Measurements from ENCODE around the gene RAB35. TPM values are rescaled to one million over a fixed set of nuclear protein-coding genes. Genes with fewer than 3 reads are reported as not detected.

The RAB35 gene
- total and polyA plus RNA-seq, 2 experiments from 2014 or later, result 9.9 to 16.9 TPM

GRCh38 chr12:120090626-120091295, 25.8 kb downstream of the RAB35 start:
- H3K9me3 Mint-ChIP-seq, result no peaks in the 10 kb centered on the region; the same call in 2 of the 3 replicates
- ATAC-seq, result no peak
- H3K27ac ChIP-seq (ENCODE audit: low read depth), result no peak overlapping the region
- no peaks in the 10 kb centered on the region for H3K36me3 ChIP-seq (ENCODE audit: insufficient read depth)
- no peak overlapping the region for H2AFZ ChIP-seq
- no peaks in the 10 kb centered on the region for H3K79me2 ChIP-seq (replicated peaks; ENCODE audit: insufficient read depth)
- no peak for DNase-seq (ENCODE audit: low spot score)
- H4K20me1 ChIP-seq (replicated peaks; ENCODE audit: insufficient read depth), result no peaks in the 10 kb centered on the region
- peaks cover 44% of the 10 kb centered on the region for H3K4me1 ChIP-seq (ENCODE audit: insufficient read depth)
- H3K27ac Mint-ChIP-seq, result peak overlapping the region; percentile 43
- H3K4me3 ChIP-seq, result no peak overlapping the region
- no peak overlapping the region for H3K4me2 ChIP-seq
- H3K9me2 ChIP-seq (ENCODE audit: insufficient read depth), result no peaks in the 10 kb centered on the region
- H3K4me3 Mint-ChIP-seq, result no peak overlapping the region
- peaks cover 28% of the 10 kb centered on the region for H3F3A ChIP-seq (replicated peaks; ENCODE audit: low read depth)
- peaks cover 72% of the 10 kb centered on the region for H3K4me1 Mint-ChIP-seq
- peaks cover 19% of the 10 kb centered on the region for H3K36me3 Mint-ChIP-seq (ENCODE audit: low read depth)
- H3K27me3 Mint-ChIP-seq (ENCODE audit: insufficient read depth, low read depth, poor library complexity), result peaks cover 19% of the 10 kb centered on the region
- H3K27me3 ChIP-seq (ENCODE audit: insufficient read depth), result no peaks in the 10 kb centered on the region
- TF ChIP-seq EZH2phosphoT487 (IDR thresholded peaks at IDR 0.05; ENCODE audit: unreplicated experiment) (no peak), ETS1 (IDR thresholded peaks at IDR 0.05) (no peak), ZNF114 (CRISPR knock-in tag; IDR thresholded peaks at IDR 0.05) (no peak), EZH2 (IDR thresholded peaks at IDR 0.05; ENCODE audit: low read depth, unreplicated experiment) (no peak)
- TF ChIP-seq, protein P1, sequence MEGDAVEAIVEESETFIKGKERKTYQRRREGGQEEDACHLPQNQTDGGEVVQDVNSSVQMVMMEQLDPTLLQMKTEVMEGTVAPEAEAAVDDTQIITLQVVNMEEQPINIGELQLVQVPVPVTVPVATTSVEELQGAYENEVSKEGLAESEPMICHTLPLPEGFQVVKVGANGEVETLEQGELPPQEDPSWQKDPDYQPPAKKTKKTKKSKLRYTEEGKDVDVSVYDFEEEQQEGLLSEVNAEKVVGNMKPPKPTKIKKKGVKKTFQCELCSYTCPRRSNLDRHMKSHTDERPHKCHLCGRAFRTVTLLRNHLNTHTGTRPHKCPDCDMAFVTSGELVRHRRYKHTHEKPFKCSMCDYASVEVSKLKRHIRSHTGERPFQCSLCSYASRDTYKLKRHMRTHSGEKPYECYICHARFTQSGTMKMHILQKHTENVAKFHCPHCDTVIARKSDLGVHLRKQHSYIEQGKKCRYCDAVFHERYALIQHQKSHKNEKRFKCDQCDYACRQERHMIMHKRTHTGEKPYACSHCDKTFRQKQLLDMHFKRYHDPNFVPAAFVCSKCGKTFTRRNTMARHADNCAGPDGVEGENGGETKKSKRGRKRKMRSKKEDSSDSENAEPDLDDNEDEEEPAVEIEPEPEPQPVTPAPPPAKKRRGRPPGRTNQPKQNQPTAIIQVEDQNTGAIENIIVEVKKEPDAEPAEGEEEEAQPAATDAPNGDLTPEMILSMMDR (conservative IDR thresholded peaks at IDR 0.05; ENCODE audit: low read depth in 2 of 2), result no peak

DNA sequence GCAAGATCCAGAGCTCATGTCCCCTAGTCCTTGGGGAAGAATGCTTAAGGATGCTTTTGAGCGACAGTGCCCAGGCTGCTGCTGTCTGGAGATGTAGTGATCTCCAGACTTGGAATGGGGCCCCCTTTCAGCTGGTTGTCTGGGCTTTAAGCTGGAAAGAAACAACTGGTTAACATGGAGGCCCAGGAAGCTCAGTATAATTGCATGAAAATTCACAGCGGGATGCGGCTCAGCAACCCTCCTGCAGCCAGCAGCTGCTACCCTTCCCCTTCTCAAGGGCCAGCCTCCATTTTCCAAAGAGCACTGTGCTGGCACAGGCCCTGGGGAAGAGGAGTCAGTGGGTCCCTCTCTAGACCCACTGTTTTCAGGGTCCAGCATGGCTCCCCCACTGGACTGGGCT, 26.3 kb downstream of the RAB35 start:
- Histone ChIP-seq H3K4me2 (no peak overlapping the region), H3K79me2 (replicated peaks; ENCODE audit: insufficient read depth) (no peaks in the 10 kb centered on the region), H3K9me2 (ENCODE audit: insufficient read depth) (no peaks in the 10 kb centered on the region), H3F3A (replicated peaks; ENCODE audit: low read depth) (peaks cover 31% of the 10 kb centered on the region), H4K20me1 (replicated peaks; ENCODE audit: insufficient read depth) (no peaks in the 10 kb centered on the region), H2AFZ (no peak overlapping the region), H3K4me1 (ENCODE audit: insufficient read depth) (peaks cover 45% of the 10 kb centered on the region), H3K36me3 (ENCODE audit: insufficient read depth) (no peaks in the 10 kb centered on the region), H3K4me3 (no peak overlapping the region), H3K27ac (ENCODE audit: low read depth) (no peak overlapping the region), H3K27me3 (ENCODE audit: insufficient read depth) (no peaks in the 10 kb centered on the region)
- H3K4me1 Mint-ChIP-seq, result peaks cover 72% of the 10 kb centered on the region
- no peak overlapping the region for H3K27ac Mint-ChIP-seq
- DNase-seq (ENCODE audit: low spot score) (no peak), ATAC-seq (no peak)
- H3K27me3 Mint-ChIP-seq (ENCODE audit: insufficient read depth, low read depth, poor library complexity), result peaks cover 19% of the 10 kb centered on the region
- no peaks in the 10 kb centered on the region; the same call in 2 of the 3 replicates for H3K9me3 Mint-ChIP-seq
- H3K36me3 Mint-ChIP-seq (ENCODE audit: low read depth), result peaks cover 19% of the 10 kb centered on the region
- H3K4me3 Mint-ChIP-seq, result no peak overlapping the region
- TF ChIP-seq ZNF114 (CRISPR knock-in tag; IDR thresholded peaks at IDR 0.05) (no peak), CREB1 (CRISPR knock-in tag; IDR thresholded peaks at IDR 0.05; ENCODE audit: low read depth) (no peak), JUNB (IDR thresholded peaks at IDR 0.05; ENCODE audit: unreplicated experiment) (no peak), ZNF462 (CRISPR knock-in tag; IDR thresholded peaks at IDR 0.05) (no peak), EZH2 (IDR thresholded peaks at IDR 0.05; ENCODE audit: low read depth, unreplicated experiment) (no peak), POLR2AphosphoS5 (IDR thresholded peaks at IDR 0.05; ENCODE audit: low read depth) (no peak)
- TF ChIP-seq, protein P1 (conservative IDR thresholded peaks at IDR 0.05; ENCODE audit: low read depth in 2 of 2), result no peak

Data from GM23338 (cell line).